HG02763 (cell line): ENCODE results near the gene SLIT3.
"Not testable (repeated sequence)": the region's sequence is repeated elsewhere in the genome, so short reads cannot be mapped to it uniquely, and the experiment has no call there.

Source experiments
- ATAC-seq: cut with Tn5 transposase; IDR thresholded peaks from one replicate; pipeline ENCODE4 v1.9.1; 2021; ENCODE audit warnings: mild to moderate bottlenecking, moderate library complexity; ENCODE audit not compliant: unreplicated experiment

The SLIT3 gene

GRCh38 chr5:168663276-168664004, 637.5 kb downstream of the SLIT3 start:
- no peak for ATAC-seq

- no peak for ATAC-seq
Measured at GRCh38 chr5:168661593-168662485, 639.1 kb downstream of the SLIT3 start.

GRCh38 chr5:168660691-168661090, 640.2 kb downstream of the SLIT3 start:
- no peak for ATAC-seq

- ATAC-seq, result no peak
Measured at GRCh38 chr5:168659286-168659847, 641.6 kb downstream of the SLIT3 start.

GRCh38 chr5:168658394-168658793, 642.5 kb downstream of the SLIT3 start:
- no peak for ATAC-seq

- no peak for ATAC-seq
Measured at GRCh38 chr5:168656633-168657032, 644.3 kb downstream of the SLIT3 start.

GRCh38 chr5:168655316-168655715, 645.6 kb downstream of the SLIT3 start:
- ATAC-seq, result no peak

- no peak for ATAC-seq
Measured at GRCh38 chr5:168654211-168654721, 646.7 kb downstream of the SLIT3 start.

GRCh38 chr5:168653626-168654025, 647.3 kb downstream of the SLIT3 start:
- no peak for ATAC-seq

GRCh38 chr5:168651648-168652047, 649.3 kb downstream of the SLIT3 start:
- no peak for ATAC-seq

GRCh38 chr5:168649306-168649705, 651.6 kb downstream of the SLIT3 start:
- no peak for ATAC-seq

GRCh38 chr5:168648576-168648975, 652.4 kb downstream of the SLIT3 start:
- no peak for ATAC-seq

GRCh38 chr5:168648016-168648415, 652.9 kb downstream of the SLIT3 start:
- ATAC-seq, result no peak

GRCh38 chr5:168647083-168647482, 653.9 kb downstream of the SLIT3 start:
- ATAC-seq, result no peak

GRCh38 chr5:168646335-168646734, 654.6 kb downstream of the SLIT3 start:
- ATAC-seq, result no peak

GRCh38 chr5:168645195-168645594, 655.7 kb downstream of the SLIT3 start:
- ATAC-seq, result no peak

- no peak for ATAC-seq
Measured at GRCh38 chr5:168642019-168642418, 658.9 kb downstream of the SLIT3 start.

GRCh38 chr5:168638846-168639245, 662.1 kb downstream of the SLIT3 start:
- ATAC-seq, result not testable (repeated sequence)

GRCh38 chr5:168637793-168638192, 663.1 kb downstream of the SLIT3 start:
- no peak for ATAC-seq

- no peak for ATAC-seq
Measured at GRCh38 chr5:168637281-168637680, 663.7 kb downstream of the SLIT3 start.

GRCh38 chr5:168630958-168631357, 670.0 kb downstream of the SLIT3 start:
- not testable (repeated sequence) for ATAC-seq
